Measurements from ENCODE around the gene CCDC91.

DNA sequence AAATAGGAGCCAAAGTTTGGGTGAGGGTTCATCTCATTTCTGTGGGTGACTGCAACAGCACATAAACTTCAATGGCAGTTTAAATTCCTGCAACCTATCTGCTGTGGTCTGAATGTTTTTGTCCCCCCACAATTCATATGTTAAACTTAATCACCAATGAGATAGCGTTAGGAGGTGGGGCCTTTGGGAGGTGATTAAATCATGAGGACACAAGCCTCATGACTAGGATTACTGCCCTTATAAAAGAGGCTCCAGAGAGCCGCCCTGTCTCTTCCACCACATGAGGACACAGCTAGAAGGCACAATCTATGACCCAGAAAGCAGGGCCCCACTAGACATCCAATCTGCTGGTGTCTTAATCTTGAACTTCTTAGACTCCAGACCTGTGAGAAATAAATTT, 3.8 kb upstream of the CCDC91 start:
- TF ChIP-seq, protein P1, sequence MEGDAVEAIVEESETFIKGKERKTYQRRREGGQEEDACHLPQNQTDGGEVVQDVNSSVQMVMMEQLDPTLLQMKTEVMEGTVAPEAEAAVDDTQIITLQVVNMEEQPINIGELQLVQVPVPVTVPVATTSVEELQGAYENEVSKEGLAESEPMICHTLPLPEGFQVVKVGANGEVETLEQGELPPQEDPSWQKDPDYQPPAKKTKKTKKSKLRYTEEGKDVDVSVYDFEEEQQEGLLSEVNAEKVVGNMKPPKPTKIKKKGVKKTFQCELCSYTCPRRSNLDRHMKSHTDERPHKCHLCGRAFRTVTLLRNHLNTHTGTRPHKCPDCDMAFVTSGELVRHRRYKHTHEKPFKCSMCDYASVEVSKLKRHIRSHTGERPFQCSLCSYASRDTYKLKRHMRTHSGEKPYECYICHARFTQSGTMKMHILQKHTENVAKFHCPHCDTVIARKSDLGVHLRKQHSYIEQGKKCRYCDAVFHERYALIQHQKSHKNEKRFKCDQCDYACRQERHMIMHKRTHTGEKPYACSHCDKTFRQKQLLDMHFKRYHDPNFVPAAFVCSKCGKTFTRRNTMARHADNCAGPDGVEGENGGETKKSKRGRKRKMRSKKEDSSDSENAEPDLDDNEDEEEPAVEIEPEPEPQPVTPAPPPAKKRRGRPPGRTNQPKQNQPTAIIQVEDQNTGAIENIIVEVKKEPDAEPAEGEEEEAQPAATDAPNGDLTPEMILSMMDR (IDR thresholded peaks at IDR 0.05), result no peak
- TF ChIP-seq POLR2A (IDR thresholded peaks at IDR 0.05), result no peak
- no peak for TF ChIP-seq POLR2AphosphoS5 (IDR thresholded peaks at IDR 0.05)
- no peak for TF ChIP-seq EP300 (IDR thresholded peaks at IDR 0.05)

Measured in suprapubic skin (tissue), 4 donors.